GM13977 (cell line): ENCODE results near the gene ICAM3.

ENCODE experiments used
- DNase-seq: peaks from one replicate; pipeline ENCODE4 v3.0.0; 2012; ENCODE audit warnings: low spot score
- CTCF ChIP-seq: IDR thresholded peaks from 2 replicates; pipeline ENCODE4 v1.5.1; 2012; ENCODE audit warnings: mild to moderate bottlenecking, control low read depth; ENCODE audit not compliant: insufficient read depth; ENCODE audit errors: extremely low read depth, missing control alignments
- in situ Hi-C: fragments of 300-500 bp; cut with MboI; formaldehyde crosslinking; loops from one replicate; pipeline ENCODE4 v1.12.0; 2022; ENCODE audit warnings: low sequenced_read_pairs, low pct_unique_long_range_greater_than_20kb, mixed read lengths, inconsistent platforms; ENCODE audit not compliant: unreplicated experiment

Gene ICAM3

GRCh38 chr19:10306327-10306726, 33.1 kb downstream of the ICAM3 start:
- in situ Hi-C loops = no loop called here
- DNase-seq = no peak
- TF ChIP-seq CTCF = no peak

GRCh38 chr19:10305139-10305806, 34.2 kb downstream of the ICAM3 start:
- no peak for TF ChIP-seq CTCF
- no peak for DNase-seq
- in situ Hi-C loops = no loop called here

- no peak for TF ChIP-seq CTCF
- in situ Hi-C loops = no loop called here
- no peak for DNase-seq
Measured at GRCh38 chr19:10299545-10300458, 39.6 kb downstream of the ICAM3 start.

- no peak for TF ChIP-seq CTCF
- in situ Hi-C loops = no loop called here
- no peak for DNase-seq
Measured at GRCh38 chr19:10295847-10296591, 43.4 kb downstream of the ICAM3 start.

- no peak for TF ChIP-seq CTCF
- in situ Hi-C loops = no loop called here
- DNase-seq = peak; percentile 87
Measured at GRCh38 chr19:10295305-10295846, 44.0 kb downstream of the ICAM3 start.

- no peak for TF ChIP-seq CTCF
- DNase-seq = no peak
- in situ Hi-C loops = no loop called here
Measured at GRCh38 chr19:10294368-10294697, 45.1 kb downstream of the ICAM3 start.
